ENCODE measurements around the gene EIF4H.

- TF ChIP-seq, protein P1, sequence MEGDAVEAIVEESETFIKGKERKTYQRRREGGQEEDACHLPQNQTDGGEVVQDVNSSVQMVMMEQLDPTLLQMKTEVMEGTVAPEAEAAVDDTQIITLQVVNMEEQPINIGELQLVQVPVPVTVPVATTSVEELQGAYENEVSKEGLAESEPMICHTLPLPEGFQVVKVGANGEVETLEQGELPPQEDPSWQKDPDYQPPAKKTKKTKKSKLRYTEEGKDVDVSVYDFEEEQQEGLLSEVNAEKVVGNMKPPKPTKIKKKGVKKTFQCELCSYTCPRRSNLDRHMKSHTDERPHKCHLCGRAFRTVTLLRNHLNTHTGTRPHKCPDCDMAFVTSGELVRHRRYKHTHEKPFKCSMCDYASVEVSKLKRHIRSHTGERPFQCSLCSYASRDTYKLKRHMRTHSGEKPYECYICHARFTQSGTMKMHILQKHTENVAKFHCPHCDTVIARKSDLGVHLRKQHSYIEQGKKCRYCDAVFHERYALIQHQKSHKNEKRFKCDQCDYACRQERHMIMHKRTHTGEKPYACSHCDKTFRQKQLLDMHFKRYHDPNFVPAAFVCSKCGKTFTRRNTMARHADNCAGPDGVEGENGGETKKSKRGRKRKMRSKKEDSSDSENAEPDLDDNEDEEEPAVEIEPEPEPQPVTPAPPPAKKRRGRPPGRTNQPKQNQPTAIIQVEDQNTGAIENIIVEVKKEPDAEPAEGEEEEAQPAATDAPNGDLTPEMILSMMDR (IDR thresholded peaks at IDR 0.05; ENCODE audit: low read length), result peak; percentile 30; the same call in 1 of the 2 replicates
- TF ChIP-seq EZH2 (IDR thresholded peaks at IDR 0.05; ENCODE audit: borderline replicate concordance, low read length), result no peak
Measured at GRCh38 chr7:74164985-74165456, 9.1 kb upstream of the EIF4H start.

Measured in OCI-LY1 (cell line).